Measurements from ENCODE around the gene OR10A7. TPM values are rescaled to one million over a fixed set of nuclear protein-coding genes. Genes with fewer than 3 reads are reported as not detected.
"Not testable (repeated sequence)": the region's sequence is repeated elsewhere in the genome, so short reads cannot be mapped to it uniquely, and the experiment has no call there.

Gene OR10A7
- polyA plus RNA-seq (2012; ENCODE audit: insufficient read depth, insufficient read length) = not detected

GRCh38 chr12:55220725-55221124, at the start of gene OR10A7:
OR10A7 (plus strand) TSS chr12:55221025; CDS start chr12:55221025, 0 bp downstream.
- no peak for DNase-seq (ENCODE audit: low read depth, low spot score)
- H3K4me3 ChIP-seq (ENCODE audit: low read length) = no peak within 1 kb of the TSS

- DNase-seq (ENCODE audit: low read depth, low spot score) = no peak
These were observed 49.4 kb upstream of the OR10A7 start for GRCh38 chr12:55171445-55171844.

GRCh38 chr12:55171846-55172245, 49.0 kb upstream of the OR10A7 start:
- not testable (repeated sequence) for DNase-seq (ENCODE audit: low read depth, low spot score); H3K4me3 ChIP-seq (ENCODE audit: low read length)

More at GRCh38 chr12:55171445-55171844, 49.4 kb upstream of the OR10A7 start:
- no peak overlapping the region for H3K4me3 ChIP-seq (ENCODE audit: low read length)

- DNase-seq (ENCODE audit: low read depth, low spot score) = no peak
- no peak overlapping the region for H3K4me3 ChIP-seq (ENCODE audit: low read length)
These were observed 48.1 kb upstream of the OR10A7 start for GRCh38 chr12:55172686-55173085.

GRCh38 chr12:55173456-55173855, 47.4 kb upstream of the OR10A7 start:
- H3K4me3 ChIP-seq (ENCODE audit: low read length) = no peak overlapping the region
- no peak for DNase-seq (ENCODE audit: low read depth, low spot score)

- no peak for DNase-seq (ENCODE audit: low read depth, low spot score)
- no peak overlapping the region for H3K4me3 ChIP-seq (ENCODE audit: low read length)
These were observed 32.3 kb upstream of the OR10A7 start for GRCh38 chr12:55188573-55188972.

GRCh38 chr12:55188974-55189556, 31.8 kb upstream of the OR10A7 start:
- peak; percentile 82 for DNase-seq (ENCODE audit: low read depth, low spot score)
- no peak overlapping the region for H3K4me3 ChIP-seq (ENCODE audit: low read length)

GRCh38 chr12:55194382-55194781, 26.4 kb upstream of the OR10A7 start:
- no peak for DNase-seq (ENCODE audit: low read depth, low spot score)
- no peak overlapping the region for H3K4me3 ChIP-seq (ENCODE audit: low read length)

- DNase-seq (ENCODE audit: low read depth, low spot score) = no peak
- no peak overlapping the region for H3K4me3 ChIP-seq (ENCODE audit: low read length)
These were observed 5.7 kb downstream of the OR10A7 start for GRCh38 chr12:55226523-55226922.

GRCh38 chr12:55227643-55228042, 6.8 kb downstream of the OR10A7 start:
- DNase-seq (ENCODE audit: low read depth, low spot score) = no peak
- no peak overlapping the region for H3K4me3 ChIP-seq (ENCODE audit: low read length)

- no peak within 1 kb of the TSS for H3K4me3 ChIP-seq (ENCODE audit: low read length)
- DNase-seq (ENCODE audit: low read depth, low spot score) = no peak
These were observed 23.5 kb downstream of the OR10A7 start, which contains the start of gene OR6C74 for GRCh38 chr12:55244309-55244708. OR6C74 (plus strand) TSS chr12:55244609; CDS start chr12:55247288, 2,679 bp downstream.

- DNase-seq (ENCODE audit: low read depth, low spot score) = no peak
- H3K4me3 ChIP-seq (ENCODE audit: low read length) = no peak overlapping the region
These were observed 25.3 kb downstream of the OR10A7 start for GRCh38 chr12:55246159-55246558.

GRCh38 chr12:55250944-55251343, 30.1 kb downstream of the OR10A7 start:
- no peak for DNase-seq (ENCODE audit: low read depth, low spot score)

GRCh38 chr12:55253281-55253680, 32.5 kb downstream of the OR10A7 start:
- DNase-seq (ENCODE audit: low read depth, low spot score) = no peak
- H3K4me3 ChIP-seq (ENCODE audit: low read length) = no peak overlapping the region

More at GRCh38 chr12:55250944-55251343, 30.1 kb downstream of the OR10A7 start:
- H3K4me3 ChIP-seq (ENCODE audit: low read length) = no peak overlapping the region

GRCh38 chr12:55256831-55257230, 36.0 kb downstream of the OR10A7 start:
- no peak overlapping the region for H3K4me3 ChIP-seq (ENCODE audit: low read length)
- DNase-seq (ENCODE audit: low read depth, low spot score) = no peak

- H3K4me3 ChIP-seq (ENCODE audit: low read length) = no peak overlapping the region
- DNase-seq (ENCODE audit: low read depth, low spot score) = no peak
These were observed 37.5 kb downstream of the OR10A7 start for GRCh38 chr12:55258303-55258702.
